Sigmoid colon (tissue), 4 donors: Measurements from ENCODE around the gene TTC4.

ENCODE experiments used
- CTCF ChIP-seq, 4 experiments: fragments of 450-650 bp in 3 of 4; fragments of 200-600 bp in 1 of 4; IDR thresholded peaks; one replicate each; pipeline ENCODE4 v1.5.1; 2016 to 2019; ENCODE audit warnings: antibody characterized with exemption in 4 of 4, mild to moderate bottlenecking in 3 of 4, moderate library complexity in 2 of 4
- EP300 ChIP-seq, 4 donors: sonication (generic); formaldehyde crosslinking; IDR thresholded peaks; one replicate each; pipeline ENCODE4 v1.6.1; 2017; ENCODE audit warnings: antibody characterized with exemption in 4 of 4

GRCh38 chr1:54716299-54717047 lies 812 bp downstream of the TTC4 start:
- TF ChIP-seq EP300 (IDR thresholded peaks at IDR 0.05), result no peak
- no peak for TF ChIP-seq CTCF (IDR thresholded peaks at IDR 0.05)
